Measurements from ENCODE around the gene ROR1.

DNA sequence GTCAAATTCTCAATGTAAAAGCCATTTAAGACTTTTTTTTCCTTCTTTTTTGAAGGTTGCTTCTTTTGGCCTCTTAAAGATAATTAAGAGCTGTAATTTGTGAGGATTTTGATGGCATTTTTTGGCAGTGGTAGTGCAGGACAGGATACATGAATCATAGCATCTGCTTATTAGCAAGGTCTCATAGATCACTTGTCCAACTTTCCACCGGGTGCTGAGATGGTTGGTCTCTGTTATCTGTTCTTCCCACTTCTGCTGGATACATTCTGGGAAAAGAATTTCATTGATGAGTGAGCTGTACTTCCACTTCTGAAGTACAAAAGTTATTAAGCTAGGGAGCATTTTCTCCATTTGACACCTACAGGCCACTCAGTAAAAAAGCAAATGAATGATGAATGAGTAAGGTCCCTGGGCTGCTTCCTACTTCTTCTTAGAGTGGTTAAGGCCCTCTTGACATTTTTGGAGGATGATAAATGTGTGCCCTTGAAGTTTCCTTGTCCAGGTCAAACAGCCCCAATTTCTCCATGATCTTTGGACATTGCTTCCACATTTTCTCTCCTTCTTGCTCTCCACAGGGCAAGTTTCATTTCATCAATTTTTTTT is 100.6 kb downstream of the ROR1 start:
- TF ChIP-seq, protein P1, sequence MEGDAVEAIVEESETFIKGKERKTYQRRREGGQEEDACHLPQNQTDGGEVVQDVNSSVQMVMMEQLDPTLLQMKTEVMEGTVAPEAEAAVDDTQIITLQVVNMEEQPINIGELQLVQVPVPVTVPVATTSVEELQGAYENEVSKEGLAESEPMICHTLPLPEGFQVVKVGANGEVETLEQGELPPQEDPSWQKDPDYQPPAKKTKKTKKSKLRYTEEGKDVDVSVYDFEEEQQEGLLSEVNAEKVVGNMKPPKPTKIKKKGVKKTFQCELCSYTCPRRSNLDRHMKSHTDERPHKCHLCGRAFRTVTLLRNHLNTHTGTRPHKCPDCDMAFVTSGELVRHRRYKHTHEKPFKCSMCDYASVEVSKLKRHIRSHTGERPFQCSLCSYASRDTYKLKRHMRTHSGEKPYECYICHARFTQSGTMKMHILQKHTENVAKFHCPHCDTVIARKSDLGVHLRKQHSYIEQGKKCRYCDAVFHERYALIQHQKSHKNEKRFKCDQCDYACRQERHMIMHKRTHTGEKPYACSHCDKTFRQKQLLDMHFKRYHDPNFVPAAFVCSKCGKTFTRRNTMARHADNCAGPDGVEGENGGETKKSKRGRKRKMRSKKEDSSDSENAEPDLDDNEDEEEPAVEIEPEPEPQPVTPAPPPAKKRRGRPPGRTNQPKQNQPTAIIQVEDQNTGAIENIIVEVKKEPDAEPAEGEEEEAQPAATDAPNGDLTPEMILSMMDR (IDR thresholded peaks at IDR 0.05): no peak
- TF ChIP-seq POLR2A (IDR thresholded peaks at IDR 0.05; ENCODE audit: low read depth) (no peak), POLR2AphosphoS5 (IDR thresholded peaks at IDR 0.05) (no peak)
